CD14-positive monocyte (primary cell): Measurements from ENCODE around the gene KLHL17. TPM values are rescaled to one million over a fixed set of nuclear protein-coding genes. Genes with fewer than 3 reads are reported as not detected.
"Not testable (repeated sequence)": the region's sequence is repeated elsewhere in the genome, so short reads cannot be mapped to it uniquely, and the experiment has no call there.

ENCODE experiments used
- DNase-seq, 3 donors: peaks; one replicate each; pipeline ENCODE4 v3.0.0-alpha.2; 2011 to 2022
- H2AFZ ChIP-seq: 2 replicates; pipeline ENCODE4 v1.6.0; 2012; ENCODE audit warnings: mild to moderate bottlenecking, low read depth, low read length, inconsistent platforms; ENCODE audit not compliant: insufficient read depth, poor library complexity, severe bottlenecking
- H3K27ac ChIP-seq, 2 donors: 1 replicate in 1 of 2; 2 replicates in 1 of 2; pipeline ENCODE4 v1.5.1; 2012 to 2013; ENCODE audit warnings: low read length in 2 of 2, control low read depth in 1 of 2, inconsistent platforms in 1 of 2, low read depth in 1 of 2, mild to moderate bottlenecking in 1 of 2
- H3K27me3 ChIP-seq, 2 donors: one replicate each; pipeline versions ENCODE4 v1.6.0 to v1.6.1; 2011 to 2013; ENCODE audit warnings: low read length in 2 of 2; ENCODE audit not compliant: control insufficient read depth in 2 of 2, insufficient read depth in 2 of 2
- H3K36me3 ChIP-seq, 2 donors: replicated peaks in 1 of 2; 1 replicate in 1 of 2; 2 replicates in 1 of 2; pipeline versions ENCODE4 v1.5.1 to v1.6.1; 2012 to 2013; ENCODE audit warnings: low read length in 2 of 2, control low read depth in 1 of 2, inconsistent platforms in 1 of 2, mild to moderate bottlenecking in 1 of 2; ENCODE audit not compliant: insufficient read depth in 2 of 2, control insufficient read depth in 1 of 2
- H3K4me1 ChIP-seq, 2 donors: 1 replicate in 1 of 2; 2 replicates in 1 of 2; pipeline versions ENCODE4 v1.5.1 to v1.6.1; 2012 to 2013; ENCODE audit warnings: low read length in 2 of 2, control low read depth in 1 of 2, inconsistent platforms in 1 of 2, mild to moderate bottlenecking in 1 of 2, moderate library complexity in 1 of 2; ENCODE audit not compliant: insufficient read depth in 2 of 2, control insufficient read depth in 1 of 2
- H3K4me2 ChIP-seq: replicated peaks from 2 replicates; pipeline ENCODE3; 2012; ENCODE audit warnings: low read length, moderate library complexity, mild to moderate bottlenecking; ENCODE audit not compliant: poor library complexity, severe bottlenecking; ENCODE audit errors: extremely low read depth
- H3K4me3 ChIP-seq, 3 experiments: fragments of 200-600 bp in 1 of 3; sonication (generic) in 1 of 3; replicated peaks in 1 of 3; 1 replicate in 2 of 3; 2 replicates in 1 of 3; pipeline ENCODE4 v1.5.1; 2011 to 2013; ENCODE audit warnings: low read length in 3 of 3, mild to moderate bottlenecking in 3 of 3, control low read depth in 2 of 3, low read depth in 2 of 3, inconsistent platforms in 1 of 3, moderate library complexity in 1 of 3
- H3K79me2 ChIP-seq: 2 replicates; pipeline ENCODE4 v1.6.0; 2012; ENCODE audit warnings: mild to moderate bottlenecking, control low read depth, inconsistent platforms, low read length, moderate library complexity; ENCODE audit not compliant: insufficient read depth
- H3K9ac ChIP-seq: 2 replicates; pipeline ENCODE4 v1.6.0; 2017; ENCODE audit warnings: low read length, mild to moderate bottlenecking; ENCODE audit not compliant: insufficient read depth, poor library complexity, severe bottlenecking
- H3K9me3 ChIP-seq, 2 donors: replicated peaks in 1 of 2; 1 replicate in 1 of 2; 2 replicates in 1 of 2; pipeline versions ENCODE4 v1.5.1 to v1.6.1; 2012 to 2013; ENCODE audit warnings: low read length in 2 of 2, control low read depth in 1 of 2; ENCODE audit not compliant: control insufficient read depth in 1 of 2, insufficient read depth in 1 of 2
- H4K20me1 ChIP-seq: 2 replicates; pipeline ENCODE4 v1.6.0; 2012; ENCODE audit warnings: mild to moderate bottlenecking, low read length, control low read depth, moderate library complexity; ENCODE audit not compliant: insufficient read depth
- H3K27ac Mint-ChIP-seq, 7 donors: one replicate each; pipeline ENCODE4 v1.8.0; 2020; ENCODE audit warnings: mild to moderate bottlenecking in 7 of 7, mixed read lengths in 7 of 7, moderate library complexity in 6 of 7, inconsistent platforms in 2 of 7
- H3K27me3 Mint-ChIP-seq, 3 donors: one replicate each; pipeline ENCODE4 v1.8.0; 2021 to 2022; ENCODE audit warnings: low read depth in 3 of 3, mild to moderate bottlenecking in 3 of 3, mixed read lengths in 3 of 3, moderate library complexity in 3 of 3, inconsistent platforms in 1 of 3
- H3K36me3 Mint-ChIP-seq, 2 donors: one replicate each; pipeline ENCODE4 v1.8.0; 2020; ENCODE audit warnings: mixed read lengths in 2 of 2, inconsistent platforms in 1 of 2, mild to moderate bottlenecking in 1 of 2
- H3K4me1 Mint-ChIP-seq: one replicate; pipeline ENCODE4 v1.8.0; 2020; ENCODE audit warnings: mild to moderate bottlenecking, mixed read lengths
- H3K4me3 Mint-ChIP-seq, 2 donors: one replicate each; pipeline ENCODE4 v1.8.0; 2020; ENCODE audit warnings: mild to moderate bottlenecking in 2 of 2, mixed read lengths in 2 of 2, moderate library complexity in 1 of 2
- H3K9me3 Mint-ChIP-seq, 7 donors: one replicate each; pipeline ENCODE4 v1.8.0; 2020 to 2022; ENCODE audit warnings: mixed read lengths in 7 of 7, mild to moderate bottlenecking in 6 of 7, moderate library complexity in 6 of 7, inconsistent platforms in 2 of 7
- WGBS: methylation state at CpG from one replicate; pipeline ENCODE4 v1.1.5; 2013; ENCODE audit warnings: missing lambda C conversion rate; ENCODE audit not compliant: insufficient coverage; 5-methylcytosine and 5-hydroxymethylcytosine counted together
- intact Hi-C, 2 donors: fragments of 100-400 bp; cut with micrococcal nuclease; formaldehyde crosslinking; loops; one replicate each; pipeline versions ENCODE4 v1.15.0 to v1.15.1; 2023
- polyA plus RNA-seq, 3 donors: library from polyadenylated mRNA; depleted of rRNA in 1 of 3; unstranded in 2 of 3; stranded (reverse) in 1 of 3; fragments of 300-500 nt in 2 of 3; fragments of >200 nt in 1 of 3; fragmentation: Illumina TruSeq in 2 of 3; gene quantifications; 1 replicate in 2 of 3; 2 replicates in 1 of 3; pipeline ENCODE4 v1.2.3, GENCODE V29; 2012 to 2021
- TF ChIP-seq, protein P1 (sequence below): fragments of 200-600 bp; IDR thresholded peaks from one replicate; pipeline ENCODE4 v1.8.0; 2022; ENCODE audit warnings: antibody characterized with exemption, mild to moderate bottlenecking

The KLHL17 gene
- polyA plus RNA-seq, 3 donors: 0.31 to 48.1 (median 0.71) TPM

DNA sequence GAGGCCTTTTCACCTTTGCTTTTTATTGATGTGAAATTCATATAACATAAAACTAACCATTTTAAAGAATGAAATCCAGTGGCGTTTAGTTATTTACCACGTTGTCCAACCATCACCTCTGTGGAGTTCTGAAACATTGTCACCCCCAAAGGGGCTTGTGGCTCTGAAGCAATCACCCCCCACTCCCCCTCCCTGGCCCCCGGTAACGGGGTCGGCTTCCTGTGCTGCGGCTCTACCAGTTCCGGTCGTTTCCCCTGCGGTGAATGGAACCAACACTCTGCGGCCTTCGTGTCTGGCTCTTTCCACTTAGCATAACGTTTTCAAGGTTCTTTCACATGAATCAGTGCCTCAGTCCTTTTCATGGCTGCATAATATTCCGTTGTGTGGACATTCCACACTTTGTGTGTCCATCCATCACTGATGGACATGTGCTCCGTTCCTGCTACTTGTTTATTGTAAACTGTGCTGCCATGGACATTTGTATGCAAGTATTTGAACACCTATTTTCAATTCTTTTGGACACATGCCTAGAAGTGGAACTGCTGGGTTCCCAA, 51.1 kb downstream of the KLHL17 start:
- Histone ChIP-seq H3K36me3 (no peaks in the 10 kb centered on the region), H3K27ac (no peak overlapping the region), H3K9ac (no peak overlapping the region), H3K4me1 (peaks cover 16 to 27% of the 10 kb centered on the region in 2 donors), H2AFZ (no peak overlapping the region), H3K79me2 (no peaks in the 10 kb centered on the region), H3K9me3 (no peaks in the 10 kb centered on the region), H3K4me2 (no peak overlapping the region), H3K4me3 (no peak overlapping the region), H3K27me3 (peaks cover 0 to 2% of the 10 kb centered on the region in 2 donors), H4K20me1 (no peaks in the 10 kb centered on the region)
- WGBS: 50% methylated on average over 12 of the region's 14 CpGs
- intact Hi-C loops: loop anchor here in 1 of 2 donors (10.0 kb wide), 1 partner anchor 363 kb away; the partner anchor contains the start of gene AURKAIP1
- peaks cover 0 to 7% (median 2%) of the 10 kb centered on the region in 7 donors for H3K9me3 Mint-ChIP-seq
- no peak overlapping the region for H3K27ac Mint-ChIP-seq
- no peak for DNase-seq
- TF ChIP-seq, protein P1, sequence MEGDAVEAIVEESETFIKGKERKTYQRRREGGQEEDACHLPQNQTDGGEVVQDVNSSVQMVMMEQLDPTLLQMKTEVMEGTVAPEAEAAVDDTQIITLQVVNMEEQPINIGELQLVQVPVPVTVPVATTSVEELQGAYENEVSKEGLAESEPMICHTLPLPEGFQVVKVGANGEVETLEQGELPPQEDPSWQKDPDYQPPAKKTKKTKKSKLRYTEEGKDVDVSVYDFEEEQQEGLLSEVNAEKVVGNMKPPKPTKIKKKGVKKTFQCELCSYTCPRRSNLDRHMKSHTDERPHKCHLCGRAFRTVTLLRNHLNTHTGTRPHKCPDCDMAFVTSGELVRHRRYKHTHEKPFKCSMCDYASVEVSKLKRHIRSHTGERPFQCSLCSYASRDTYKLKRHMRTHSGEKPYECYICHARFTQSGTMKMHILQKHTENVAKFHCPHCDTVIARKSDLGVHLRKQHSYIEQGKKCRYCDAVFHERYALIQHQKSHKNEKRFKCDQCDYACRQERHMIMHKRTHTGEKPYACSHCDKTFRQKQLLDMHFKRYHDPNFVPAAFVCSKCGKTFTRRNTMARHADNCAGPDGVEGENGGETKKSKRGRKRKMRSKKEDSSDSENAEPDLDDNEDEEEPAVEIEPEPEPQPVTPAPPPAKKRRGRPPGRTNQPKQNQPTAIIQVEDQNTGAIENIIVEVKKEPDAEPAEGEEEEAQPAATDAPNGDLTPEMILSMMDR: no peak
- no peak overlapping the region for H3K4me3 Mint-ChIP-seq
- H3K4me1 Mint-ChIP-seq: peaks cover 22% of the 10 kb centered on the region
- H3K27me3 Mint-ChIP-seq: peaks cover 14 to 36% (median 20%) of the 10 kb centered on the region in 3 donors
- no peaks in the 10 kb centered on the region for H3K36me3 Mint-ChIP-seq

DNA sequence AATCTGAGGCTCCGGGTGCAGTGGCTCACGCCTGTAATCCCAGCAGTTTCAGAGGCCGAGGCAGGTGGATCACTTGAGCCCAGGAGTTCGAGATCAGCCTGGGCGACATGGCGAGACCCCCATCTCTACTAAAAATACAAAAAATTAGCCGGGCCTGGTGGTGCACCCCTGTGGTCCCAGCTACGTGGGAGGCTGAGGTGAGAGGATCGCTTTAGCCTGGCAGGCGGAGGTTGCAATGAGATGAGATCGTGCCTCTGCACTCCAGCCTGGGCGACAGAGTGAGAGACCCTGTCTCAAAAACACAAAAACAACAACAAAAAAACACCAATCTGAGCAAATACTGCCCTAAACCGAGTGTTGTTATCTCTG, 52.3 kb downstream of the KLHL17 start:
- Histone ChIP-seq H2AFZ (peak overlapping the region; percentile 92), H3K27ac (peak overlapping the region; percentile 66 to 94), H3K4me2 (peak overlapping the region; percentile 83), H3K4me1 (peaks cover 16 to 27% of the 10 kb centered on the region in 2 donors), H3K9ac (peak overlapping the region; percentile 75), H3K4me3 (peak overlapping the region; percentile 60 to 98 (median 93))
- WGBS: 89% methylated on average over 4 of the region's 13 CpGs
- not testable (repeated sequence) for H3K36me3 ChIP-seq, H3K36me3 Mint-ChIP-seq, H3K79me2 ChIP-seq, H3K9me3 Mint-ChIP-seq, H3K9me3 ChIP-seq, H4K20me1 ChIP-seq, H3K27me3 ChIP-seq, DNase-seq
- intact Hi-C loops: loop anchor here in 1 of 2 donors (10.0 kb wide), 1 partner anchor 362 kb away; the partner anchor contains the start of gene AURKAIP1
- Mint-ChIP-seq H3K4me1 (peaks cover 22% of the 10 kb centered on the region), H3K27me3 (peaks cover 15 to 28% (median 19%) of the 10 kb centered on the region in 3 donors), H3K27ac (peak overlapping the region; percentile 91 to 97 (median 95)), H3K4me3 (peak overlapping the region; percentile 91 to 96)
